ENCODE data around the gene MYO5B.

- no peak for TF ChIP-seq POLR2A (IDR thresholded peaks at IDR 0.05; ENCODE audit: low read depth)
- TF ChIP-seq POLR2AphosphoS5 (IDR thresholded peaks at IDR 0.05), result no peak
- no peak for TF ChIP-seq CTCF (IDR thresholded peaks at IDR 0.05)
These were observed 319.8 kb downstream of the MYO5B start for GRCh38 chr18:49875155-49875554.

All from esophagus muscularis mucosa (tissue), 3 donors.